ENCODE results near the gene PINLYP. TPM values are rescaled to one million over a fixed set of nuclear protein-coding genes. Genes with fewer than 3 reads are reported as not detected.
"Not testable (repeated sequence)": the region's sequence is repeated elsewhere in the genome, so short reads cannot be mapped to it uniquely, and the experiment has no call there.

The PINLYP gene
- total RNA-seq, 1 donor from 2014 or later, result 2.7 TPM

- DNase-seq, result no peak
Observed at GRCh38 chr19:43582495-43582894, 6.9 kb downstream of the PINLYP start.

GRCh38 chr19:43584484-43584883, 8.9 kb downstream of the PINLYP start:
- DNase-seq, result no peak

GRCh38 chr19:43586346-43586745, 10.7 kb downstream of the PINLYP start:
- no peak for DNase-seq

GRCh38 chr19:43587029-43587428, 11.4 kb downstream of the PINLYP start:
- DNase-seq, result not testable (repeated sequence)

GRCh38 chr19:43589277-43589676, 13.7 kb downstream of the PINLYP start:
- DNase-seq, result no peak

GRCh38 chr19:43589678-43590077, 14.1 kb downstream of the PINLYP start:
- DNase-seq, result no peak

GRCh38 chr19:43591904-43592772, 16.5 kb downstream of the PINLYP start:
- no peak for DNase-seq

GRCh38 chr19:43592800-43593350, 17.3 kb downstream of the PINLYP start:
- no peak for DNase-seq

- DNase-seq, result no peak
Observed at GRCh38 chr19:43594081-43594697, 18.6 kb downstream of the PINLYP start.

- peak; percentile 70 for DNase-seq
Observed at GRCh38 chr19:43594710-43595604, 19.4 kb downstream of the PINLYP start.

GRCh38 chr19:43595605-43595998, 20.0 kb downstream of the PINLYP start:
- no peak for DNase-seq

- DNase-seq, result peak; percentile 100
Observed at GRCh38 chr19:43595999-43596841, 20.6 kb downstream of the PINLYP start, which contains the start of the genes IRGQ and ZNF576. IRGQ (minus strand) TSS chr19:43596134; CDS start chr19:43595338, 796 bp downstream. ZNF576 (plus strand) TSS chr19:43596595; CDS start chr19:43597109, 514 bp downstream.

- no peak for DNase-seq
Observed at GRCh38 chr19:43596842-43597461, 21.4 kb downstream of the PINLYP start.

- DNase-seq, result no peak
Observed at GRCh38 chr19:43597876-43598275, 22.3 kb downstream of the PINLYP start.

- DNase-seq, result no peak
Observed at GRCh38 chr19:43598445-43599240, 23.0 kb downstream of the PINLYP start.

GRCh38 chr19:43599635-43600295, 24.2 kb downstream of the PINLYP start:
- DNase-seq, result no peak

GRCh38 chr19:43600326-43600725, 24.7 kb downstream of the PINLYP start:
- not testable (repeated sequence) for DNase-seq

- DNase-seq, result no peak
Observed at GRCh38 chr19:43605875-43606568, 30.4 kb downstream of the PINLYP start.
